Measurements from ENCODE around the gene HAUS7.

The HAUS7 gene

GRCh38 chrX:153408221-153408721 is 62.1 kb downstream of the HAUS7 start:
- TF ChIP-seq REST (IDR thresholded peaks at IDR 0.05; ENCODE audit: insufficient read depth in 1 of 2, low read depth in 2 of 2, low read length in 2 of 2), result no peak
- TF ChIP-seq FOXP2 (optimal IDR thresholded peaks at IDR 0.05; ENCODE audit: borderline replicate concordance, extremely low read depth, extremely low read length, insufficient read depth), result no peak
- TF ChIP-seq SIN3A (IDR thresholded peaks at IDR 0.05; ENCODE audit: borderline replicate concordance, insufficient read depth, low read length), result no peak
- TF ChIP-seq TAF1 (IDR thresholded peaks at IDR 0.05; ENCODE audit: borderline replicate concordance, insufficient read depth, low read length), result no peak
- TF ChIP-seq POLR2AphosphoS5 (IDR thresholded peaks at IDR 0.05; ENCODE audit: low read depth, low read length), result no peak

GRCh38 chrX:153407736-153408135 is 62.6 kb downstream of the HAUS7 start:
- TF ChIP-seq SIN3A (IDR thresholded peaks at IDR 0.05; ENCODE audit: borderline replicate concordance, insufficient read depth, low read length) (no peak), REST (IDR thresholded peaks at IDR 0.05; ENCODE audit: insufficient read depth in 1 of 2, low read depth in 2 of 2, low read length in 2 of 2) (no peak)

DNA sequence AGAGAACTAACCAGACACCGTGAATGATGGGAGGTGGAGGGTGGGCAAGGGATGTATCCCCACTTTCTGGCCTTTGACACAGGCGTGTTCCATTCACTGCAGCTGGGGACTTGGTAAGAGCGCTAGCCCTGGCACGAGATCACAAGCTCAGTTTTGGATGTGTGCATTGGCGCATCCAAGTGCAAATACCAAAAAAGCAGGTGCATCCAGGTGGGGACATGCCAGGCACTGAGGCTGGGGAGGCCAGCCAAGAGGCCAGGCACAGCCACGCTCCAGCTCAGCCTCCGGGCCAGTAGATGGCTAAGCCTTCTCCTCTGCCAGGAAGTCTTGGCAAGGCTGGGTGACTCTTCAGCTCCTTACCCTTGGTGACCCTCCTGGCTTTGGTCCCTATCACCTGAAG is 63.5 kb downstream of the HAUS7 start:
- TF ChIP-seq TAF1 (IDR thresholded peaks at IDR 0.05; ENCODE audit: borderline replicate concordance, insufficient read depth, low read length) (no peak), REST (IDR thresholded peaks at IDR 0.05; ENCODE audit: insufficient read depth in 1 of 2, low read depth in 2 of 2, low read length in 2 of 2) (no peak), POLR2AphosphoS5 (IDR thresholded peaks at IDR 0.05; ENCODE audit: low read depth, low read length) (no peak), FOXP2 (optimal IDR thresholded peaks at IDR 0.05; ENCODE audit: borderline replicate concordance, extremely low read depth, extremely low read length, insufficient read depth) (no peak), SIN3A (IDR thresholded peaks at IDR 0.05; ENCODE audit: borderline replicate concordance, insufficient read depth, low read length) (no peak)

DNA sequence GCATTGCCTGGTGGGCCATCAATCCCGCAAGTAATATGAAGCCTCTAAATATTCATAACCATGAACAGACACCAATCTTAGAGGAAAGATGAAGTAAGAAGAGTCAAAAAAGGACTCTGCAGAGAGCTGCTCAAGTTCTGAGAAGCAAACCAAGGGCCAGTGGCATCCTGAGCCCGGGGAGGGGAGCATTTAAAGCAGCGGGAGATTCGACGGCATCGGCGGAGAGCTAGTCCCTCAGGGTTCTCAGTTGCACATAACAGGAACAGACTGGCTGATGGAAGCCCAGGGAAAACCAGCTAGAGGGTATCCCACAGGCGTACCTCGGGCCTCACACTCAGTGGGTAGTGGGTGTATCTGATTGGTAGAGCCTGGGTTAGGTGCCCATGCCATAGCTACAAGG is 64.4 kb downstream of the HAUS7 start:
- TF ChIP-seq SIN3A (IDR thresholded peaks at IDR 0.05; ENCODE audit: borderline replicate concordance, insufficient read depth, low read length) (no peak), TAF1 (IDR thresholded peaks at IDR 0.05; ENCODE audit: borderline replicate concordance, insufficient read depth, low read length) (no peak), REST (IDR thresholded peaks at IDR 0.05; ENCODE audit: insufficient read depth in 1 of 2, low read depth in 2 of 2, low read length in 2 of 2) (no peak), POLR2AphosphoS5 (IDR thresholded peaks at IDR 0.05; ENCODE audit: low read depth, low read length) (no peak), FOXP2 (optimal IDR thresholded peaks at IDR 0.05; ENCODE audit: borderline replicate concordance, extremely low read depth, extremely low read length, insufficient read depth) (no peak)

DNA sequence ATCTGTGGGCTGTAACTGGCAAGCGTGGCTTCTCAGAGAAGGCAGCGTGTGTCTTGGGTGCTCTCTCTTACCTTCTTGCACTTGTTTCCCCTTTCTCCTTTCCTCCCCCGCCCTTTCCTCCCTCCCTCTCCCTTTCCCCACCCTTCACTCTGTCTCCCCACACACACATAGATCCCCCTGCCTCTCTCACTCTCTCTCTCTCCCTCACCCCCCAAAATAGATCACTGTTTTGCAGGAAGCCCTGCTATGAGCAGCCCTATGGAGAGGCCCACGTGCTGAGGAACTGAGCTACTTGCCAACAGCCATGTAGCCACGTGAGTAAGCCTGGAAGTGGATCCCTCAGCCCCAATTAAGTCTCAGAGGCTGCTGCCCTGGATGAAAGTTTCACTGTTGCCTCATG is 65.0 kb downstream of the HAUS7 start:
- TF ChIP-seq REST (IDR thresholded peaks at IDR 0.05; ENCODE audit: insufficient read depth in 1 of 2, low read depth in 2 of 2, low read length in 2 of 2) (no peak), POLR2AphosphoS5 (IDR thresholded peaks at IDR 0.05; ENCODE audit: low read depth, low read length) (no peak), FOXP2 (optimal IDR thresholded peaks at IDR 0.05; ENCODE audit: borderline replicate concordance, extremely low read depth, extremely low read length, insufficient read depth) (no peak), SIN3A (IDR thresholded peaks at IDR 0.05; ENCODE audit: borderline replicate concordance, insufficient read depth, low read length) (no peak), TAF1 (IDR thresholded peaks at IDR 0.05; ENCODE audit: borderline replicate concordance, insufficient read depth, low read length) (no peak)
